ENCODE data around the gene RAB35. TPM values are rescaled to one million over a fixed set of nuclear protein-coding genes. Genes with fewer than 3 reads are reported as not detected.

The RAB35 gene
- total and polyA plus RNA-seq, 2 experiments from 2014 or later = 25.4 to 33.4 TPM

- Histone ChIP-seq H3K27me3 (no peaks in the 10 kb centered on the region), H3K9me3 (ENCODE audit: low read depth) (no peaks in the 10 kb centered on the region), H3K4me1 (ENCODE audit: low read depth) (peaks cover 16% of the 10 kb centered on the region), H3K36me3 (no peaks in the 10 kb centered on the region), H3K27ac (no peak overlapping the region), H3K4me3 (no peak overlapping the region)
- no peak for DNase-seq (ENCODE audit: low read depth in 1 of 2, low spot score in 1 of 2)
- TF ChIP-seq CTCF (IDR thresholded peaks at IDR 0.05; ENCODE audit: low read depth, low read length) = no peak
Observed at GRCh38 chr12:120090626-120091295, 25.8 kb downstream of the RAB35 start.

- TF ChIP-seq CTCF (IDR thresholded peaks at IDR 0.05; ENCODE audit: low read depth, low read length) = no peak
Observed at GRCh38 chr12:120090206-120090605, 26.3 kb downstream of the RAB35 start.

GRCh38 chr12:120089796-120090195 is 26.8 kb downstream of the RAB35 start:
- TF ChIP-seq CTCF (IDR thresholded peaks at IDR 0.05; ENCODE audit: low read depth, low read length) = no peak
- no peaks in the 10 kb centered on the region for H3K9me3 ChIP-seq (ENCODE audit: low read depth)
- no peak for DNase-seq (ENCODE audit: low read depth in 1 of 2, low spot score in 1 of 2)
- H3K27ac ChIP-seq = no peak overlapping the region
- no peak overlapping the region for H3K4me3 ChIP-seq
- peaks cover 16% of the 10 kb centered on the region for H3K4me1 ChIP-seq (ENCODE audit: low read depth)
- H3K27me3 ChIP-seq = no peaks in the 10 kb centered on the region
- no peaks in the 10 kb centered on the region for H3K36me3 ChIP-seq

More at GRCh38 chr12:120090206-120090605, 26.3 kb downstream of the RAB35 start:
- Histone ChIP-seq H3K36me3 (no peaks in the 10 kb centered on the region), H3K9me3 (ENCODE audit: low read depth) (no peaks in the 10 kb centered on the region), H3K27me3 (no peaks in the 10 kb centered on the region), H3K4me1 (ENCODE audit: low read depth) (peaks cover 16% of the 10 kb centered on the region), H3K27ac (no peak overlapping the region), H3K4me3 (no peak overlapping the region)
- DNase-seq (ENCODE audit: low read depth in 1 of 2, low spot score in 1 of 2) = no peak

- H3K4me1 ChIP-seq (ENCODE audit: low read depth) = peaks cover 9% of the 10 kb centered on the region
- DNase-seq (ENCODE audit: low read depth in 1 of 2, low spot score in 1 of 2) = peak in 1 of 2 donors; percentile 13
- no peak overlapping the region for H3K4me3 ChIP-seq
- H3K27me3 ChIP-seq = no peaks in the 10 kb centered on the region
- H3K9me3 ChIP-seq (ENCODE audit: low read depth) = no peaks in the 10 kb centered on the region
- H3K27ac ChIP-seq = no peak overlapping the region
- TF ChIP-seq CTCF (IDR thresholded peaks at IDR 0.05; ENCODE audit: low read depth, low read length) = no peak
- no peaks in the 10 kb centered on the region for H3K36me3 ChIP-seq
Observed at GRCh38 chr12:120089105-120089504, 27.4 kb downstream of the RAB35 start.

- peak overlapping the region; percentile 80 for H3K27ac ChIP-seq
- H3K4me3 ChIP-seq = peak overlapping the region; percentile 34
- H3K36me3 ChIP-seq = no peaks in the 10 kb centered on the region
- H3K9me3 ChIP-seq (ENCODE audit: low read depth) = no peaks in the 10 kb centered on the region
- H3K27me3 ChIP-seq = no peaks in the 10 kb centered on the region
- H3K4me1 ChIP-seq (ENCODE audit: low read depth) = no peaks in the 10 kb centered on the region
- peak; percentile 98 for TF ChIP-seq CTCF (IDR thresholded peaks at IDR 0.05; ENCODE audit: low read depth, low read length)
- peak; percentile 99 for DNase-seq (ENCODE audit: low read depth in 1 of 2, low spot score in 1 of 2)
Observed at GRCh38 chr12:120086801-120087621, 29.5 kb downstream of the RAB35 start.
